ENCODE data around the gene STATH. TPM values are rescaled to one million over a fixed set of nuclear protein-coding genes. Genes with fewer than 3 reads are reported as not detected.

The STATH gene
- not detected for polyA plus RNA-seq (2013, experiment 1 of 2)
- not detected for polyA plus RNA-seq (2013, experiment 2 of 2)

DNA sequence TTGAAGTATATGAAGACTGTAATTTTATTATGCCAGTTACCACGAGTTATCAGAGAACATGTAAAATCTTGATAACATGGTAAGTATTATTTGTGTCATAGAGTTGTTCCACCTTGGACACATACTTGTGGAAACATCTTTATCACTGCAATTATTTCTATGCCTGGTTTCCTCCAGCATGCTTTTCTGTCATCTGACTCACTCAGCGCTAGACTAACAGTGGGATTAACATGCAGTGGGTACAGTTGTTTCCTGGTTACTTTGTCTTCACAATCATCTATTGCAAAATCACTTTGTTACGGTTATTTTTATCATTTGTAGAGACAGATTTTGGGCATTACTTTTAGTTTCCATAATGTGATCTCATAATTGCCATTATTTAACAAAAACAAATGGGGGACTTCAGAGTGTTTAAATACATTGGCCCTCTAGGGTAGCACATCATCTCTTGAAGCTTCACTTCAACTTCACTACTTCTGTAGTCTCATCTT is at the start of gene STATH:
STATH (plus strand) TSS at position 441 of the 491 bp plus-strand sequence. CDS start 2,472 bp downstream, outside the sequence.
- no peak within 1 kb of the TSS for H2BK5ac ChIP-seq (ENCODE audit: low read length)
- no peak within 1 kb of the TSS for H3K9ac ChIP-seq (ENCODE audit: low read length)
- no peak within 1 kb of the TSS for H4K5ac ChIP-seq (ENCODE audit: low read length)
- H3K18ac ChIP-seq (ENCODE audit: low read length): no peak within 1 kb of the TSS
- no peak within 1 kb of the TSS for H3K23ac ChIP-seq (ENCODE audit: low read length)
- H2BK120ac ChIP-seq (ENCODE audit: low read depth, low read length): no peak within 1 kb of the TSS
- no peaks in the 10 kb centered on the region for H3K4me1 ChIP-seq (ENCODE audit: control insufficient read depth, low read depth, low read length)
- no peak within 1 kb of the TSS for H3K56ac ChIP-seq (ENCODE audit: low read length)
- no peaks in the 10 kb centered on the region for H3K79me1 ChIP-seq (ENCODE audit: low read length)
- H3K4ac ChIP-seq (ENCODE audit: low read depth, low read length): no peak within 1 kb of the TSS
- no peaks in the 10 kb centered on the region for H3K36me3 ChIP-seq (ENCODE audit: control insufficient read depth, insufficient read depth, low read length)
- no peak within 1 kb of the TSS for H3K4me3 ChIP-seq (ENCODE audit: low read length)
- WGBS (ENCODE audit: extremely low coverage, insufficient coverage, low lambda C conversion rate): no CpG with 5 or more reads among the region's 3 CpGs
- DNase-seq: no peak
- no peak within 1 kb of the TSS for H3K4me2 ChIP-seq (ENCODE audit: low read length)
- no peak within 1 kb of the TSS for H3K27ac ChIP-seq (ENCODE audit: low read depth, low read length)
- no peak within 1 kb of the TSS for H4K8ac ChIP-seq (ENCODE audit: low read depth, low read length)
- H2BK15ac ChIP-seq (replicated peaks; ENCODE audit: low read depth): no peak within 1 kb of the TSS
- H2AK5ac ChIP-seq (ENCODE audit: low read length): no peak within 1 kb of the TSS
- no peaks in the 10 kb centered on the region for H3K27me3 ChIP-seq (ENCODE audit: insufficient read depth, low read length, poor library complexity)
- H3K79me2 ChIP-seq (ENCODE audit: control insufficient read depth, insufficient read depth, low read length): no peaks in the 10 kb centered on the region

DNA sequence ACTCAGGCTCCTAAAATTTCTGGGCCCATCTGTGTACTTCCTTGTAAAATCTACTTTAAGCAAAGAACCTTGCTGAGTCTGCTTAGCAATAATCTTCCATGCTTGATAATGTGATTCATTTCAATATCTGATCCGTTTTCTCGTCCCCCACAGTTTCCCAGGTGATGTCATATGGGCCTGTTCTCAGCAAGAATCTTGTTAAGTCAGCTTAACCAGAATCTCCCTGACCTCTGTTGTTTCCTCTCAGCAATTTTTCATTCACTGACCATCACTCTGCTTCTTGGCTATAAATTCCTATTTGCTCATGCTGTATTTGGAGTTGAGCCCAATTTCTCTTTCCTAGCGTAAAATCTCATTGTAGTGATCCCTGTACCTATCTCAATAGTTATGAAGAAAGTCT is 44.2 kb upstream of the STATH start:
- Histone ChIP-seq H3K4me1 (ENCODE audit: control insufficient read depth, low read depth, low read length) (no peaks in the 10 kb centered on the region), H4K5ac (ENCODE audit: low read length) (no peak overlapping the region), H3K4me2 (ENCODE audit: low read length) (no peak overlapping the region), H3K27ac (ENCODE audit: low read depth, low read length) (no peak overlapping the region), H2BK120ac (ENCODE audit: low read depth, low read length) (no peak overlapping the region), H3K23ac (ENCODE audit: low read length) (no peak overlapping the region), H3K27me3 (ENCODE audit: insufficient read depth, low read length, poor library complexity) (no peaks in the 10 kb centered on the region), H3K79me2 (ENCODE audit: control insufficient read depth, insufficient read depth, low read length) (no peaks in the 10 kb centered on the region), H3K56ac (ENCODE audit: low read length) (no peak overlapping the region), H3K4me3 (ENCODE audit: low read length) (no peak overlapping the region), H2BK5ac (ENCODE audit: low read length) (no peak overlapping the region), H2AK5ac (ENCODE audit: low read length) (no peak overlapping the region), H3K18ac (ENCODE audit: low read length) (no peak overlapping the region), H3K9ac (ENCODE audit: low read length) (no peak overlapping the region), H4K8ac (ENCODE audit: low read depth, low read length) (no peak overlapping the region), H3K36me3 (ENCODE audit: control insufficient read depth, insufficient read depth, low read length) (no peaks in the 10 kb centered on the region), H3K79me1 (ENCODE audit: low read length) (no peaks in the 10 kb centered on the region), H3K4ac (ENCODE audit: low read depth, low read length) (no peak overlapping the region), H2BK15ac (replicated peaks; ENCODE audit: low read depth) (no peak overlapping the region)
- no CpG with 5 or more reads among the region's 3 CpGs for WGBS (ENCODE audit: extremely low coverage, insufficient coverage, low lambda C conversion rate)
- no peak for DNase-seq

- peak; percentile 7 for DNase-seq
- Histone ChIP-seq H3K23ac (ENCODE audit: low read length) (no peak overlapping the region), H3K36me3 (ENCODE audit: control insufficient read depth, insufficient read depth, low read length) (no peaks in the 10 kb centered on the region), H3K4me1 (ENCODE audit: control insufficient read depth, low read depth, low read length) (no peaks in the 10 kb centered on the region), H3K18ac (ENCODE audit: low read length) (no peak overlapping the region), H3K27me3 (ENCODE audit: insufficient read depth, low read length, poor library complexity) (no peaks in the 10 kb centered on the region), H4K5ac (ENCODE audit: low read length) (no peak overlapping the region), H3K56ac (ENCODE audit: low read length) (no peak overlapping the region), H4K8ac (ENCODE audit: low read depth, low read length) (no peak overlapping the region), H3K4me2 (ENCODE audit: low read length) (no peak overlapping the region), H3K79me1 (ENCODE audit: low read length) (no peaks in the 10 kb centered on the region), H3K79me2 (ENCODE audit: control insufficient read depth, insufficient read depth, low read length) (no peaks in the 10 kb centered on the region), H3K4ac (ENCODE audit: low read depth, low read length) (no peak overlapping the region), H3K27ac (ENCODE audit: low read depth, low read length) (no peak overlapping the region), H2BK5ac (ENCODE audit: low read length) (no peak overlapping the region), H2BK15ac (replicated peaks; ENCODE audit: low read depth) (no peak overlapping the region), H3K4me3 (ENCODE audit: low read length) (no peak overlapping the region), H2BK120ac (ENCODE audit: low read depth, low read length) (no peak overlapping the region), H2AK5ac (ENCODE audit: low read length) (no peak overlapping the region), H3K9ac (ENCODE audit: low read length) (no peak overlapping the region)
- WGBS (ENCODE audit: extremely low coverage, insufficient coverage, low lambda C conversion rate): no CpG with 5 or more reads among the region's 1 CpG
Observed at GRCh38 chr4:69957209-69957608, 38.6 kb upstream of the STATH start.

GRCh38 chr4:69965628-69966027 is 30.1 kb upstream of the STATH start, which contains the start of gene CSN2:
CSN2 (minus strand) TSS chr4:69965728; CDS start chr4:69960995, 4,733 bp downstream.
- H3K36me3 ChIP-seq (ENCODE audit: control insufficient read depth, insufficient read depth, low read length): no peaks in the 10 kb centered on the region
- H3K4ac ChIP-seq (ENCODE audit: low read depth, low read length): no peak within 1 kb of the TSS
- H3K4me1 ChIP-seq (ENCODE audit: control insufficient read depth, low read depth, low read length): no peaks in the 10 kb centered on the region
- no peak within 1 kb of the TSS for H2BK5ac ChIP-seq (ENCODE audit: low read length)
- no peaks in the 10 kb centered on the region for H3K79me1 ChIP-seq (ENCODE audit: low read length)
- no peak within 1 kb of the TSS for H3K4me2 ChIP-seq (ENCODE audit: low read length)
- no peak within 1 kb of the TSS for H3K56ac ChIP-seq (ENCODE audit: low read length)
- no peak within 1 kb of the TSS for H3K27ac ChIP-seq (ENCODE audit: low read depth, low read length)
- no peak within 1 kb of the TSS for H3K9ac ChIP-seq (ENCODE audit: low read length)
- no peaks in the 10 kb centered on the region for H3K27me3 ChIP-seq (ENCODE audit: insufficient read depth, low read length, poor library complexity)
- no peak within 1 kb of the TSS for H3K23ac ChIP-seq (ENCODE audit: low read length)
- no CpG with 5 or more reads among the region's 2 CpGs for WGBS (ENCODE audit: extremely low coverage, insufficient coverage, low lambda C conversion rate)
- no peak within 1 kb of the TSS for H3K4me3 ChIP-seq (ENCODE audit: low read length)
- no peaks in the 10 kb centered on the region for H3K79me2 ChIP-seq (ENCODE audit: control insufficient read depth, insufficient read depth, low read length)
- no peak within 1 kb of the TSS for H2BK15ac ChIP-seq (replicated peaks; ENCODE audit: low read depth)
- DNase-seq: no peak
- H4K8ac ChIP-seq (ENCODE audit: low read depth, low read length): no peak within 1 kb of the TSS
- no peak within 1 kb of the TSS for H4K5ac ChIP-seq (ENCODE audit: low read length)
- H3K18ac ChIP-seq (ENCODE audit: low read length): no peak within 1 kb of the TSS
- no peak within 1 kb of the TSS for H2BK120ac ChIP-seq (ENCODE audit: low read depth, low read length)
- H2AK5ac ChIP-seq (ENCODE audit: low read length): no peak within 1 kb of the TSS

DNA sequence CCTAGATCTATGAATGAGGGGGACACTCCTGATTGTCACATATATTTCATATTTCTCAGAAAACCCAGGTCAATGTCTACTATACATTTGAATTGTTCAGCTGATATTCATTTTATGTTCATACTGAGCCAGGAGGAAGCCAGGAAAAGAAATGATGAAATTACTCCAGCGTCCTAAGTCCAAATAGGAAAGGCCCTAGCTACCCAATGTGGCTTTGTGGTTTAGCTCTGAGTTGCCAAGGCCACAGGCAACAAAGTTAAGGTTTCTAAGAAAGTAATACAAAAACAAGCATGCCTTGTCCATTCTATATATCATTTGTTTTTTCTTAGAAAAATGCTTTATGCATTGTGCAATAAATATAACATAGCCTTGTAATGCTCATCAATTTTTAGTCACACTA is 25.7 kb upstream of the STATH start:
- no peak overlapping the region for H4K8ac ChIP-seq (ENCODE audit: low read depth, low read length)
- no peak overlapping the region for H2BK5ac ChIP-seq (ENCODE audit: low read length)
- no peak overlapping the region for H3K27ac ChIP-seq (ENCODE audit: low read depth, low read length)
- no CpG with 5 or more reads among the region's 1 CpG for WGBS (ENCODE audit: extremely low coverage, insufficient coverage, low lambda C conversion rate)
- no peak overlapping the region for H2BK120ac ChIP-seq (ENCODE audit: low read depth, low read length)
- no peaks in the 10 kb centered on the region for H3K4me1 ChIP-seq (ENCODE audit: control insufficient read depth, low read depth, low read length)
- H3K56ac ChIP-seq (ENCODE audit: low read length): no peak overlapping the region
- no peak overlapping the region for H4K5ac ChIP-seq (ENCODE audit: low read length)
- H3K79me1 ChIP-seq (ENCODE audit: low read length): no peaks in the 10 kb centered on the region
- H3K4ac ChIP-seq (ENCODE audit: low read depth, low read length): no peak overlapping the region
- no peak overlapping the region for H3K9ac ChIP-seq (ENCODE audit: low read length)
- H3K27me3 ChIP-seq (ENCODE audit: insufficient read depth, low read length, poor library complexity): no peaks in the 10 kb centered on the region
- H3K18ac ChIP-seq (ENCODE audit: low read length): no peak overlapping the region
- H3K23ac ChIP-seq (ENCODE audit: low read length): no peak overlapping the region
- H2BK15ac ChIP-seq (replicated peaks; ENCODE audit: low read depth): no peak overlapping the region
- no peak overlapping the region for H3K4me2 ChIP-seq (ENCODE audit: low read length)
- no peak overlapping the region for H2AK5ac ChIP-seq (ENCODE audit: low read length)
- H3K79me2 ChIP-seq (ENCODE audit: control insufficient read depth, insufficient read depth, low read length): no peaks in the 10 kb centered on the region
- H3K36me3 ChIP-seq (ENCODE audit: control insufficient read depth, insufficient read depth, low read length): no peaks in the 10 kb centered on the region
- DNase-seq: no peak
- no peak overlapping the region for H3K4me3 ChIP-seq (ENCODE audit: low read length)

DNA sequence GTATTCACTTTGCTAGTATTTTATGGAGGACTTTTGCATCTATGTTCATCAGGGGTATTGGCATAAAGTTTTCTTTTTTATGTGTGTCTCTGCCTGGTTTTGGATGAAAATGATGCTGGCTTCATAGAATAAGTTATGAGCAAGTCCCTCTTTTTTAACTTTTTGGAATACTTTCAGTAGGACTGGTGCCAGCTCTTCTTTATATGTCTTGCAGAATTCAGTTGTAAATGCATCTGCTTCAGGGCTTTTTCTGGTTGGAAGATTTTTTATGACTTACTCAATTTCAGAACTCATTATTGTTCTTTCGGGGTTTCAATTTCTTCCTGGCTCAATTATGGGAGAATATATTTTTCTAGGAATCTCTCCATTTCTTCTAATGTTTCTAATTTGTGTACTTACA is 21.1 kb upstream of the STATH start:
- no peak for DNase-seq
- no CpG with 5 or more reads among the region's 1 CpG for WGBS (ENCODE audit: extremely low coverage, insufficient coverage, low lambda C conversion rate)
- Histone ChIP-seq H3K79me1 (ENCODE audit: low read length) (no peaks in the 10 kb centered on the region), H3K27me3 (ENCODE audit: insufficient read depth, low read length, poor library complexity) (no peaks in the 10 kb centered on the region), H2AK5ac (ENCODE audit: low read length) (no peak overlapping the region), H3K23ac (ENCODE audit: low read length) (no peak overlapping the region), H3K36me3 (ENCODE audit: control insufficient read depth, insufficient read depth, low read length) (no peaks in the 10 kb centered on the region), H4K8ac (ENCODE audit: low read depth, low read length) (no peak overlapping the region), H3K4me3 (ENCODE audit: low read length) (no peak overlapping the region), H3K27ac (ENCODE audit: low read depth, low read length) (no peak overlapping the region), H2BK15ac (replicated peaks; ENCODE audit: low read depth) (no peak overlapping the region), H3K4me1 (ENCODE audit: control insufficient read depth, low read depth, low read length) (no peaks in the 10 kb centered on the region), H3K18ac (ENCODE audit: low read length) (no peak overlapping the region), H2BK120ac (ENCODE audit: low read depth, low read length) (no peak overlapping the region), H3K56ac (ENCODE audit: low read length) (no peak overlapping the region), H3K9ac (ENCODE audit: low read length) (no peak overlapping the region), H3K4ac (ENCODE audit: low read depth, low read length) (no peak overlapping the region), H4K5ac (ENCODE audit: low read length) (no peak overlapping the region), H3K79me2 (ENCODE audit: control insufficient read depth, insufficient read depth, low read length) (no peaks in the 10 kb centered on the region), H3K4me2 (ENCODE audit: low read length) (no peak overlapping the region), H2BK5ac (ENCODE audit: low read length) (no peak overlapping the region)

Measured in mesendoderm (in vitro differentiated cells).